Heart left ventricle (tissue), 16 donors: Measurements from ENCODE around the gene NUMB. TPM values are rescaled to one million over a fixed set of nuclear protein-coding genes. Genes with fewer than 3 reads are reported as not detected.

Experiments used
- ATAC-seq, 4 donors: fragments of 200-7000 bp; cut with Tn5 transposase; one replicate each; pipeline ENCODE4 v1.9.1; 2020 to 2022; ENCODE audit warnings: moderate library complexity in 4 of 4, mild to moderate bottlenecking in 3 of 4, moderate number of reproducible peaks in 1 of 4
- DNase-seq, 5 donors: peaks; one replicate each; pipeline ENCODE4 v3.0.0-alpha.2; 2020
- H3K27ac ChIP-seq, 12 donors: fragments of 200-600 bp; sonication (generic) in 4 of 12; one replicate each; pipeline versions ENCODE4 v1.5.0 to v1.8.0; 2016 to 2022; ENCODE audit warnings: mild to moderate bottlenecking in 2 of 12
- H3K27me3 ChIP-seq, 9 donors: fragments of 200-600 bp; sonication (generic) in 2 of 9; one replicate each; pipeline versions ENCODE4 v1.5.1 to v1.8.0; 2016 to 2022; ENCODE audit warnings: mild to moderate bottlenecking in 3 of 9
- H3K36me3 ChIP-seq, 9 donors: fragments of 200-600 bp; sonication (generic) in 2 of 9; one replicate each; pipeline versions ENCODE4 v1.5.0 to v1.8.0; 2018 to 2022; ENCODE audit warnings: mild to moderate bottlenecking in 2 of 9
- H3K4me1 ChIP-seq, 12 donors: fragments of 200-600 bp; sonication (generic) in 4 of 12; one replicate each; pipeline versions ENCODE4 v1.5.0 to v1.8.0; 2016 to 2022; ENCODE audit warnings: mild to moderate bottlenecking in 3 of 12
- H3K4me3 ChIP-seq, 12 donors: fragments of 200-600 bp; sonication (generic) in 4 of 12; one replicate each; pipeline versions ENCODE4 v1.5.0 to v1.8.0; 2017 to 2022; ENCODE audit warnings: mild to moderate bottlenecking in 9 of 12, moderate library complexity in 4 of 12
- H3K9me3 ChIP-seq, 12 donors: fragments of 200-600 bp; sonication (generic) in 4 of 12; one replicate each; pipeline versions ENCODE4 v1.5.0 to v1.8.0; 2016 to 2022; ENCODE audit warnings: mild to moderate bottlenecking in 1 of 12
- CTCF ChIP-seq, 12 donors: fragments of 200-600 bp; sonication (generic) in 4 of 12; IDR thresholded peaks; one replicate each; pipeline versions ENCODE4 v1.5.0 to v1.8.0; 2018 to 2022; ENCODE audit warnings: antibody characterized with exemption in 12 of 12, mild to moderate bottlenecking in 5 of 12
- POLR2A ChIP-seq, 2 donors: fragments of 450-650 bp; IDR thresholded peaks; one replicate each; pipeline ENCODE4 v1.6.1; 2017; ENCODE audit warnings: antibody characterized with exemption in 2 of 2, mild to moderate bottlenecking in 2 of 2, moderate library complexity in 2 of 2
- WGBS, 4 donors: extraction: QIAGEN DNeasy Blood & Tissue Kit in 2 of 4; methylation state at CpG; one replicate each; pipeline versions ENCODE4 v1.1.5 to v1.1.7; 2013 to 2018; 5-methylcytosine and 5-hydroxymethylcytosine counted together
- intact Hi-C, 10 donors: fragments of 100-400 bp; cut with DNase I; formaldehyde crosslinking; loops; one replicate each; pipeline versions ENCODE4 v1.11.1 to v1.14.2; 2022
- polyA plus RNA-seq, 2 donors: library from polyadenylated mRNA; stranded (reverse); fragments of 200-250 nt; gene quantifications; one replicate each; pipeline ENCODE4 v1.2.3, GENCODE V29; 2013
- total RNA-seq, 9 donors: library from RNA; depleted of rRNA in 2 of 9; stranded (reverse); fragments of >200 nt in 2 of 9; fragmentation: NEBNext Ultra II Directional in 3 of 9; extraction: Animal tissue kit (Norgen Biotek cat#: 25700) in 3 of 9; gene quantifications; one replicate each; pipeline versions ENCODE4 v1.1.0 to v1.2.4, GENCODE V29; 2016 to 2023
- donor health status: ischemic (EF 13 %, LVEDD 7.1; RV severe dilation, severe dysfunction).
- donor health status: healthy with polysubstance abuse.
- donor health status: DM: no; HTN: yes; CAD: no.
- donor health status: DM: no; HTN: no; CAD: no.
- donor health status: ischemic (EF 25% LVEDD 6.9; RV normal size, moderate dysfunction).
- donor health status: ischemic (EF 25% LVEDD 5.7; RV mildly dilated, moderate dysfunction).
- donor health status: healthy.
- donor health status: DM: yes; HTN: yes; CAD: no.
- donor health status: ischemic (EF 35%, LVEDD 5.7; RV mildly dilated, moderate dysfunction).
- donor health status: nonischemic (EF 11% LVEDD 7.7; RV severe dilation, severe dysfunction).
- donor health status: DM: yes; HTN: yes; CAD: no.
- donor health status: PGD.
- donor health status: ischemic (EF 29% LVEDD 5.4; RV normal size, mild dysfunction).
- donor health status: nonischemic (EF 23%, LVEDD 6.1; RV moderate dilation, normal function).

The NUMB gene
- total and polyA plus RNA-seq, 11 donors, result 18.2 to 59.1 (median 34.9) TPM

GRCh38 chr14:73500360-73500759, 42.0 kb upstream of the NUMB start:
- 92 to 96% (median 94%) methylated on average over 4 to 6 of the region's 6 CpGs for WGBS, 4 donors
- no peak for DNase-seq
- TF ChIP-seq POLR2A (IDR thresholded peaks at IDR 0.05) (no peak), CTCF (IDR thresholded peaks at IDR 0.05) (no peak)
- H3K9me3 ChIP-seq, result no peaks in the 10 kb centered on the region
- no peak overlapping the region for H3K27ac ChIP-seq
- no peak for ATAC-seq
- no peaks in the 10 kb centered on the region for H3K4me1 ChIP-seq
- H3K4me3 ChIP-seq, result no peak overlapping the region
- intact Hi-C loops, result no loop called here
- no peaks in the 10 kb centered on the region for H3K27me3 ChIP-seq
- peaks cover 0 to 57% (median 22%) of the 10 kb centered on the region in 9 donors for H3K36me3 ChIP-seq

GRCh38 chr14:73494593-73494992, 36.2 kb upstream of the NUMB start:
- ATAC-seq (no peak), DNase-seq (no peak)
- H3K36me3 ChIP-seq, result peaks cover 0 to 43% (median 27%) of the 10 kb centered on the region in 9 donors
- H3K4me3 ChIP-seq, result no peak overlapping the region
- no peak for TF ChIP-seq CTCF (IDR thresholded peaks at IDR 0.05)
- no peak for TF ChIP-seq POLR2A (IDR thresholded peaks at IDR 0.05)
- intact Hi-C loops, result loop anchor here in 1 of 10 donors (5.0 kb wide), 2 partner anchors 73 to 138 kb away; partner anchors contain the start of gene ACOT2
- no peaks in the 10 kb centered on the region for H3K9me3 ChIP-seq
- 99 to 100% (median 100%) methylated on average over 2 of the region's 2 CpGs for WGBS, 4 donors
- no peak overlapping the region for H3K27ac ChIP-seq
- H3K27me3 ChIP-seq, result no peaks in the 10 kb centered on the region
- peaks cover 0 to 43% (median 28%) of the 10 kb centered on the region in 12 donors for H3K4me1 ChIP-seq

- no peak for TF ChIP-seq POLR2A (IDR thresholded peaks at IDR 0.05)
- no peak for TF ChIP-seq CTCF (IDR thresholded peaks at IDR 0.05)
- peak in 2 of 4 donors; percentile 16 to 48 for ATAC-seq
- intact Hi-C loops, result loop anchor here in 1 of 10 donors (5.0 kb wide), 2 partner anchors 75 to 140 kb away; partner anchors contain the start of gene ACOT2
- Histone ChIP-seq H3K27ac (no peak overlapping the region), H3K9me3 (no peaks in the 10 kb centered on the region), H3K36me3 (peaks cover 0 to 29% (median 13%) of the 10 kb centered on the region in 9 donors), H3K4me3 (peak overlapping the region in 3 of 12 donors; percentile 68 to 91 (median 78)), H3K4me1 (peaks cover 0 to 43% (median 28%) of the 10 kb centered on the region in 12 donors), H3K27me3 (no peaks in the 10 kb centered on the region)
- no peak for DNase-seq
- 45 to 54% (median 50%) methylated on average over 5 of the region's 5 CpGs for WGBS, 4 donors
Observed at GRCh38 chr14:73492670-73493069, 34.3 kb upstream of the NUMB start.

- H3K27me3 ChIP-seq, result no peaks in the 10 kb centered on the region
- TF ChIP-seq CTCF (IDR thresholded peaks at IDR 0.05) (no peak), POLR2A (IDR thresholded peaks at IDR 0.05) (no peak)
- ATAC-seq (no peak), DNase-seq (no peak)
- peaks cover 0 to 43% (median 28%) of the 10 kb centered on the region in 12 donors for H3K4me1 ChIP-seq
- peaks cover 0 to 24% (median 11%) of the 10 kb centered on the region in 9 donors for H3K36me3 ChIP-seq
- intact Hi-C loops, result loop anchor here in 1 of 10 donors (5.0 kb wide), 2 partner anchors 75 to 140 kb away; partner anchors contain the start of gene ACOT2
- H3K27ac ChIP-seq, result peak overlapping the region in 6 of 12 donors; percentile 83 to 94 (median 87)
- no peaks in the 10 kb centered on the region for H3K9me3 ChIP-seq
- WGBS, 4 donors, result 53 to 69% (median 58%) methylated on average over 18 to 24 of the region's 24 CpGs
- H3K4me3 ChIP-seq, result peak overlapping the region; percentile 40 to 92 (median 78)
Observed at GRCh38 chr14:73492043-73492552, 33.8 kb upstream of the NUMB start.
